ENCODE results near the gene ICA1.
"Not testable (repeated sequence)": the region's sequence is repeated elsewhere in the genome, so short reads cannot be mapped to it uniquely, and the experiment has no call there.

The ICA1 gene

DNA sequence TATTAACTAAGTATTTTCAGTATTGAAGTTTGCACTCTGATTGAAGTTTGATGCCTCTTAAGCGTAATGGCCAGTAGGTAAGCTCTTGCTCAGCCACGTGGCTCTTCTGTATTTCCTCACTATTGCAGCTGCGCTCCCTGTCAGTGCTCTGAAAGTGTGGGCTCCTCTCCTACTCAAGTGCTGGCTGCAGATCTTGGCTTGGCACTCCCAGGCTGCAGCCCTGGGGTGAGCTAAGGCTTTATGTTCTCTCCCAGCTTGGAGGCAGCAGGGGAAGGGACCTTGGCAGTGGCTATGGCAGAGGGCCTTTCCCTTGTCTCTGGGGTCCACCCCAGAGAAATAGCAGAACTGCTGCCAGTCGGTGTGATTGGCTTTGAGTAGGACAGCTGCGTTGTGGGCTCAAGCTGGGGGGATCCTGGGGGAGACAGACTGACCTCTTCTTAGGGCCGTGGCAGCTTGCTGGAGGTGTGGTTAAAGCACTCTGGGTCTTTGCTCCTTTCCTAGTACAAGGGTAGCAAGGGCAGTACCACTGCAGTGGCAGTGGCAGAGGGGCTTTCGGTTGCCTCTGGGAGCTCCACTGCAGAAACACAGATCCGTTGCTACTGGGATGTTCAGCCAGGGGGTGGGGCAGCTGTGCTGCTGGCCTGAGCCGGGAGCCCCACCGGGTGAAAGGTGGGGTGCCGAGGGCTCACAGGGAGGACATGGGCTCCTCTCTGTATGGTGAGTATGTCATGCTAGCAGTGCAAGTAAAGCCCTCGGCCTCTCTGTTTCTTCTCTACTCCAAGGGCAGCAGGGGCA, 192.9 kb downstream of the ICA1 start:
- no peaks in the 10 kb centered on the region for H4K20me1 ChIP-seq (ENCODE audit: insufficient read depth)
- H3K27ac ChIP-seq, result no peak overlapping the region
- no peak overlapping the region for H3K4me2 ChIP-seq
- H3K9ac ChIP-seq, result no peak overlapping the region
- H2AFZ ChIP-seq (ENCODE audit: low read depth), result no peak overlapping the region
- TF ChIP-seq, protein P1, sequence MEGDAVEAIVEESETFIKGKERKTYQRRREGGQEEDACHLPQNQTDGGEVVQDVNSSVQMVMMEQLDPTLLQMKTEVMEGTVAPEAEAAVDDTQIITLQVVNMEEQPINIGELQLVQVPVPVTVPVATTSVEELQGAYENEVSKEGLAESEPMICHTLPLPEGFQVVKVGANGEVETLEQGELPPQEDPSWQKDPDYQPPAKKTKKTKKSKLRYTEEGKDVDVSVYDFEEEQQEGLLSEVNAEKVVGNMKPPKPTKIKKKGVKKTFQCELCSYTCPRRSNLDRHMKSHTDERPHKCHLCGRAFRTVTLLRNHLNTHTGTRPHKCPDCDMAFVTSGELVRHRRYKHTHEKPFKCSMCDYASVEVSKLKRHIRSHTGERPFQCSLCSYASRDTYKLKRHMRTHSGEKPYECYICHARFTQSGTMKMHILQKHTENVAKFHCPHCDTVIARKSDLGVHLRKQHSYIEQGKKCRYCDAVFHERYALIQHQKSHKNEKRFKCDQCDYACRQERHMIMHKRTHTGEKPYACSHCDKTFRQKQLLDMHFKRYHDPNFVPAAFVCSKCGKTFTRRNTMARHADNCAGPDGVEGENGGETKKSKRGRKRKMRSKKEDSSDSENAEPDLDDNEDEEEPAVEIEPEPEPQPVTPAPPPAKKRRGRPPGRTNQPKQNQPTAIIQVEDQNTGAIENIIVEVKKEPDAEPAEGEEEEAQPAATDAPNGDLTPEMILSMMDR (conservative IDR thresholded peaks at IDR 0.05; ENCODE audit: low read depth, low read length), result no peak
- no peaks in the 10 kb centered on the region for H3K27me3 ChIP-seq (ENCODE audit: insufficient read depth, low read depth)
- no peaks in the 10 kb centered on the region; the same call in 1 of the 2 replicates for H3K36me3 ChIP-seq (ENCODE audit: insufficient read depth)
- H3K4me3 ChIP-seq (IDR thresholded peaks at IDR 0.05; ENCODE audit: insufficient read depth, low read depth, low read length), result no peak overlapping the region
- peaks cover 31% of the 10 kb centered on the region; the same call in 1 of the 2 replicates for H3K79me2 ChIP-seq (ENCODE audit: insufficient read depth, low read depth)
- peaks cover 22% of the 10 kb centered on the region for H3K4me1 ChIP-seq (ENCODE audit: low read depth, poor library complexity, severe bottlenecking)

DNA sequence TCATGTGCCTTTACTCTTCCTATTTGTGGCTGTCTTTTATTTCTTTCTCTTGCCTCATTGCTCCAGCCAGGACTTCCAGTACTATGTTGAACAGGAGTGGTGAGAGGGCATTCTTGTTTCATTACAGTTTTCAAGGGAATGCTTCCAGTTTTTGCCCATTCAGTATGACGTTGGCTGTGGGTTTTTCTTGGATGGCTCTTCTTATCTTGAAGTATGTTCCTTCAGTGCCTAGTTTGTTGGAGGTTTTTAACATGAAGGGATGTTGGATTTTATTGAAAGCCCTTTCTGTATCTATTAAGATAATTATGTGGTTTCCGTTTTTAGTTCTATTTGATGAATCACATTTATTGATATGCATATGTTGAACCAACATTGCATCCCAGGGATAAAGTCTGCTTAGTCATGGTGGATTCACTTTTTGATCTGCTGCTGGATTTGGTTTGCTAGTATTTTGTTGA, 196.6 kb downstream of the ICA1 start:
- TF ChIP-seq, protein P1 (conservative IDR thresholded peaks at IDR 0.05; ENCODE audit: low read depth, low read length), result no peak
- Histone ChIP-seq H3K79me2 (ENCODE audit: insufficient read depth, low read depth) (peaks cover 44% of the 10 kb centered on the region; the same call in 1 of the 2 replicates), H3K4me3 (IDR thresholded peaks at IDR 0.05; ENCODE audit: insufficient read depth, low read depth, low read length) (no peak overlapping the region), H2AFZ (ENCODE audit: low read depth) (no peak overlapping the region), H3K27ac (no peak overlapping the region), H3K36me3 (ENCODE audit: insufficient read depth) (no peaks in the 10 kb centered on the region; the same call in 1 of the 2 replicates), H4K20me1 (ENCODE audit: insufficient read depth) (no peaks in the 10 kb centered on the region), H3K9ac (no peak overlapping the region), H3K4me1 (ENCODE audit: low read depth, poor library complexity, severe bottlenecking) (no peaks in the 10 kb centered on the region), H3K27me3 (ENCODE audit: insufficient read depth, low read depth) (no peaks in the 10 kb centered on the region), H3K4me2 (no peak overlapping the region)

DNA sequence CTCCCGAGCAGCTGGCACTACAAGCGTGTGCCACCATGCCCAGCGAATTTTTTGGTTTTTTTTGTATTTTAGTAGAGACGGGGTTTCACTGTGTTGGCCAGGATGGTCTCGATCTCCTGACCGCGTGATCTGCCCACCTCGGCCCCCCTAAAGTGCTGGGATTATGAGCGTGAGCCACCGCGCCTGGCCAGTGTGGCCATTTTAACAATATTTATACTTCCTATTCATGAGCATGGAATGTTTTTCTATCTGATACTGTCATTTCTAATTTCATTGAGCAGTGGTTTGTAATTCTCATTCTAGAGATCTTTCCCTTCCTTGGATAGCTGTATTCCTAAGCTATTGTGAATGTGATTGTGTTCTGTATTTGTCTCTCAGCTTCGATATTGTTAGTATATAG, 197.1 kb downstream of the ICA1 start:
- H3K4me1 ChIP-seq (ENCODE audit: low read depth, poor library complexity, severe bottlenecking), result no peaks in the 10 kb centered on the region
- H2AFZ ChIP-seq (ENCODE audit: low read depth), result no peak overlapping the region
- no peak overlapping the region for H3K9ac ChIP-seq
- H3K27me3 ChIP-seq (ENCODE audit: insufficient read depth, low read depth), result no peaks in the 10 kb centered on the region
- TF ChIP-seq, protein P1 (conservative IDR thresholded peaks at IDR 0.05; ENCODE audit: low read depth, low read length), result no peak
- H3K36me3 ChIP-seq (ENCODE audit: insufficient read depth), result no peaks in the 10 kb centered on the region; the same call in 1 of the 2 replicates
- no peaks in the 10 kb centered on the region for H4K20me1 ChIP-seq (ENCODE audit: insufficient read depth)
- no peak overlapping the region for H3K27ac ChIP-seq
- no peak overlapping the region for H3K4me3 ChIP-seq (IDR thresholded peaks at IDR 0.05; ENCODE audit: insufficient read depth, low read depth, low read length)
- H3K4me2 ChIP-seq, result no peak overlapping the region
- peaks cover 44% of the 10 kb centered on the region; the same call in 1 of the 2 replicates for H3K79me2 ChIP-seq (ENCODE audit: insufficient read depth, low read depth)

DNA sequence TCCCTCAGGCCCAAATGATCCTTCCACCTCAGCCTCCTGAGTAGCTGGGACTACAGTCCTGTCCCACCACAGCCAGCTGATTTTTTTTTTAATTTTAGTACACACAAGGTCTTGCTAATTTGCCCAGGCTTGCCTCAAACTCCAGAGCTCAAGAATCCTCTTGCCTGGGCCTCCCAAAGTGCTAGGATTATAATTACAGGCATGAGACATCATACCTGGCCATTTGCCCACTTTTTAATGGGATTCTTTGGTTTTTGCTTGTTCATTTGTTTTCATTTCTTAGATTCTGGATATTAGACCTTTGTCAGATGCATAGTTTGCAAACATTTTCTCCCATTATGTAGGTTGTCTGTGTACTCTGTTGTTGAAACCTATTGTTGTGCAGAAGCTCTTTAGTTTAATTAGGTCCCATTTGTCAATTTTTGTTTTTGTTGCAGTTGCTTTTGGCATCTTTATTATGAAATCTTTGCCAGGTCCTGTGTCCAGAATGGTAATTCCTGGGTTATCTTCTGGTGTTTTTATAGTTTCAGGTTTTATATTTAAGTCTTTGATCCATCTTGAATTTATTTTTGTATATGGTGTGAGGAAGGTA, 198.2 kb downstream of the ICA1 start:
- Histone ChIP-seq H3K36me3 (ENCODE audit: insufficient read depth) (no peaks in the 10 kb centered on the region; the same call in 1 of the 2 replicates), H3K4me2 (no peak overlapping the region), H3K4me3 (IDR thresholded peaks at IDR 0.05; ENCODE audit: insufficient read depth, low read depth, low read length) (no peak overlapping the region), H4K20me1 (ENCODE audit: insufficient read depth) (no peaks in the 10 kb centered on the region), H3K9ac (no peak overlapping the region), H3K4me1 (ENCODE audit: low read depth, poor library complexity, severe bottlenecking) (no peaks in the 10 kb centered on the region), H2AFZ (ENCODE audit: low read depth) (no peak overlapping the region), H3K79me2 (ENCODE audit: insufficient read depth, low read depth) (peaks cover 44% of the 10 kb centered on the region; the same call in 1 of the 2 replicates), H3K27ac (no peak overlapping the region), H3K27me3 (ENCODE audit: insufficient read depth, low read depth) (no peaks in the 10 kb centered on the region)
- TF ChIP-seq, protein P1 (conservative IDR thresholded peaks at IDR 0.05; ENCODE audit: low read depth, low read length), result no peak

DNA sequence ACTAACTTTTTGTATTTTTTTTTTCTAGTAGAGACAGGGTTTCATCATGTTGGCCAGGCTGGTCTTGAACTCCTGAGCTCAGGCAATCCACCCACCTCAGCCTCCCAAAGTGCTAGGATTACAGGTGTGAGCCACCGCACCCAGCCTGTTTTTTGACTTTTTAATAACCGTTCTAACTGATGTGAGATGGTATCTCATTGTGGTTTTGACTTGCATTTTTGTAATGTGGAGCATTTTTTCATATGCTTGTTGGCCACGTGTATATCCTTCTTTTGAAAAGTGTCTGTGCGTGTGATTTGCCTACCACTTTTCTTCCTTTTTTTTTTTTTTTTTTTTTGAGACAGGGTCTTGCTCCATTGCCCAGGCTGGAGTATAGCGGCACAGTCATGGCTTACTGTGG, 198.7 kb downstream of the ICA1 start:
- not testable (repeated sequence) for H3K4me1 ChIP-seq (ENCODE audit: low read depth, poor library complexity, severe bottlenecking); H3K4me2 ChIP-seq; H4K20me1 ChIP-seq (ENCODE audit: insufficient read depth); H3K9ac ChIP-seq; H3K27ac ChIP-seq; H2AFZ ChIP-seq (ENCODE audit: low read depth); H3K4me3 ChIP-seq (IDR thresholded peaks at IDR 0.05; ENCODE audit: insufficient read depth, low read depth, low read length); H3K27me3 ChIP-seq (ENCODE audit: insufficient read depth, low read depth); H3K36me3 ChIP-seq (ENCODE audit: insufficient read depth)
- H3K79me2 ChIP-seq (ENCODE audit: insufficient read depth, low read depth), result peaks cover 44% of the 10 kb centered on the region; the same call in 1 of the 2 replicates
